GM19023 (cell line): Measurements from ENCODE around the gene ZNF598.
"Not testable (repeated sequence)": the region's sequence is repeated elsewhere in the genome, so short reads cannot be mapped to it uniquely, and the experiment has no call there.

Experiments
- ATAC-seq: cut with Tn5 transposase; IDR thresholded peaks from one replicate; pipeline ENCODE4 v1.9.1; 2021; ENCODE audit warnings: mild to moderate bottlenecking, moderate library complexity; ENCODE audit not compliant: unreplicated experiment

Gene ZNF598

DNA sequence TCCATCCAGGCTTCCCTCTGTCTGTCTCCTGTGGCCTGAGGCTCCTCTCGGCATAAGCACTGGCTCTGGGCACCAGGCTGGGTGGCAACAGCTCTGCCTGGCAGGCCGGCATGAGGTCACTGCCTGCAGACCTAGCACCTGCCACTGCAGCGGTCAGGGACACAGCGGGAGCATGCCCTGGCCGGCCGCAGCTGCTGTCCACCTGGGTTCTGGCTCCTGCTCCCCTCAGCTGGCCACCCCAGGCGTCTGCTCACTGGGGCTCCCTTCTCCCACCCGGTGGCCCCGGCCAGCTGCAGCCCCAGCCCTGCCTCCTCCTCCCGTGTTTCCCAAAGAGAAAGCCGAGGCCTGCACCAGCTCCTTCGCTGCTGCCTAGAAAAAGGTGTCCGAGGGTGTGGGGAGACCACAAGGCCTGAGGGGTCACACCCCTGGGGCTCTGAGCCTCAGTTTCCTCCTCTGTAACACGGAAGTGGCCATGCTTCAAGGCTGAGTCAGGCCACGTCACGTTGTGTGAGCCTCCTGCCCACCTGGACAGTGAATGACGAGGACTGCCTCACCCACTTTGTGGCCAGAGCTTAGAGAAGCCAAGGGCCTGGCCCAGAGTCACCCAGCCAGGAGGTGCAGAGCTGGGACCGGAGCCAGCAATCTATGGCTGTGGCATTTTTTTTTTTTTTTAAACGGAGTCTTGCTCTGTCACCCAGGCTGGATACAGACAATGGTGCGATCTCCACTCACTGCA is 31.3 kb upstream of the ZNF598 start:
- ATAC-seq: no peak

DNA sequence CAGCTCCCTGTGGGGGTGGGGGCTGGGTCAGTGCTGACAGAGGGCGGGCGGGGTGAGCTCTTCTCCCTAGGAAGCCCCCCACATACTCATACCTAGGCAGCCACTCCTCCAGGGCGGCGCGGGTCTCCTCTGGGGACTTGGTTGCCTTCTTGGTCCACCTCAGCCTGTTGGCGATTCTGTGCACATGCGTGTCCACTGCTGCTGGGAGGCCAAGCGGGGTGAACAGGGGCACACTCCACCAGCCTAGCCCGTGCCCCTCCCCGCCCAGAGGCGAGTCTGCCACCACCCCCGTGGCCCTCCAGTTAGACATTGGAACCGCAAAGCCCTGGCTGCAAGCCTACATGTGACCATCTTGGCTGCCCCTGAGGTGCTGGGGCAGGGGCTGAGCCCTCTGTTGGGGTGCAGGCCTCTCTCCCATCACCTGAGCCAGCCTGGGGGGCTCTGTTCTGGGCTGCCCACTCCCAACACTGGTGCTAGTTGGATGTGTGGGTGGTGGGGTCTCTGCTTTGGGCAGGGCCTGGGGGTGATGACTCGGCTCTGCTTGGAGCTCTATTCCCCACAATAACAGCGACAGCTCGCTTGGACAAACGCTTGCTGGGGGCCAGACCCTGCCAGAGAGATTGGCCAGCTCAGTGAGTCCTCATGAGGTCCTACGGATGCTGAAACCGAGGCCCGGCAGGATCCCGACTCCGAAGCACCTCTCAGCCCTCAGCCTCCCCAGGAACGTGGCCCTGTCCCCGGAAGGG is 30.6 kb upstream of the ZNF598 start:
- no peak for ATAC-seq

DNA sequence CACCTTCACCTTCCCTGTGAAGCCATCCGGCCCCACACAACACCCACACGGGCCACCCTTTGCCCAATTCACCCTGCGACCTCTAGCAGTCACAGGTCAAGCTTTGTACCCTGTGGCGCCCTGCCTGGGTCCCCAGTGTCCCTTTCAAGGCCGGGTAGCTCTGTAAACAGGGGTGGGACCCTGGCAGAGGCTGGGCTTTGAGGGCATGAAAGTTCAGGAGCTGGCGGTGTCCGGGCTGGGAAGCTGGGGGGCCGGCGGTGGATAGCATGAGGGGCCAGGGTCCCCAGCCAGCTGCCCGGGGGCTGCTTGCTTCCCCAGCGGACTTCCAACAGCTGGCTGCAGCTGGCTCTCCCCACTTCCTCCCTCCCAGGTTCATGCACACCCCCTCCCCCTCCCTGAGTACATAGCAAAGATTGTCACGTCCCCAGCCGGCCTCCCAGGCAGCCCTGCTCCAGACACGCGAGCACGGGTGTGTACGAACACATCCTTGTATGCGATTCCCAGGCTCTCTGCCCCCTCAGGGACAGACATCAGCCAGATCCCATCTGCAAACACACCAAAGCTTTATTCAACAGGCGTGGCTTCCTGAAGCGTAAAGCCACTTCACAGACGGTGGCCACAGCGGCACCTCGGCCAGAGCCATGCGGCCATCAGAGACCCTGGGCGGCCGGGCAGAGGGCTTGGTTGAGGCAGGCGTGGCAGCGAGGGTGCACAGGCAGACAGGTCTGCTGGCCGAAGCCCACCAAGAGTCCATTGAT is 29.8 kb upstream of the ZNF598 start:
- no peak for ATAC-seq

DNA sequence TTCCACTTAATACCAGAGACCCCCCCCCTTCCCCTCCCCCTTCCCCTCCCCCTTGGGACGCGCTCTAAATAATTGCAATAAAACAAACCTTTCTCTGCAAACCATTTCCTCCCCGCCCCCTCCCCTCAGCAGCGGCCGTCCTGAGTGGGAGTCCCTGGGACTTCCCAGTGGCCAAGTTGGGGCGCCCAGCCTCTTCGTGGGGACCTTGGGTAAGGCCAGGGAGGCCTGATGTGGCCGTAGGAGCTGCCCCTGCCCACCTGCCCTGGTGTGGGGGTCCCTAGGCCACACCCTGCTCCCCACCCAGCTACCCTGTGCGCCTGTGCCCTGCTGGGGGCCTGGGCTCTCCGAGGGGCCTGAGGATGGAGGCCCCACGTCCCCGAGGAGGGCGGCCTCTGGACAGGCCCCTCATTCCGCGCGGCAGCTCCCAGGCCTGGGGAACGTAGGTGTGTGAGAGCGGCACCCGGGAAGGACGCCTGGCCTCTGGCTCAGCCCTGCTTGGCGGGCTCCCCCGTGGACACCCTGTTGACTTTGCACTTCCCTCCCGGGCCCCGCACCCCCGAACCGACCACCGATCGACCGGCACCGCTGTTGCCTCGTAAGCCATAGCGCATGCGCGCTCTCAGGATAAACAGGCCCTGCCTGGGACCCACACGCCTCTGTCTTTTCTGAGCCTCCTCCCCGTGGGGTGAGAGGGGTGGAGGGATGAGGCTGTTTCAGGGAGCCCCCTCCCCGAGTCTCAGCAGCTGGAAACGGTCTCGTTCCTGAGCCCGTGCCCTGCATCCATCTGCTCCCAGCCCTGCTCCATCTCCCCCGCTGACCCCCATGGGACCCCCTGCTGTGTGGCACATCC is 29.0 kb upstream of the ZNF598 start:
- ATAC-seq: no peak

DNA sequence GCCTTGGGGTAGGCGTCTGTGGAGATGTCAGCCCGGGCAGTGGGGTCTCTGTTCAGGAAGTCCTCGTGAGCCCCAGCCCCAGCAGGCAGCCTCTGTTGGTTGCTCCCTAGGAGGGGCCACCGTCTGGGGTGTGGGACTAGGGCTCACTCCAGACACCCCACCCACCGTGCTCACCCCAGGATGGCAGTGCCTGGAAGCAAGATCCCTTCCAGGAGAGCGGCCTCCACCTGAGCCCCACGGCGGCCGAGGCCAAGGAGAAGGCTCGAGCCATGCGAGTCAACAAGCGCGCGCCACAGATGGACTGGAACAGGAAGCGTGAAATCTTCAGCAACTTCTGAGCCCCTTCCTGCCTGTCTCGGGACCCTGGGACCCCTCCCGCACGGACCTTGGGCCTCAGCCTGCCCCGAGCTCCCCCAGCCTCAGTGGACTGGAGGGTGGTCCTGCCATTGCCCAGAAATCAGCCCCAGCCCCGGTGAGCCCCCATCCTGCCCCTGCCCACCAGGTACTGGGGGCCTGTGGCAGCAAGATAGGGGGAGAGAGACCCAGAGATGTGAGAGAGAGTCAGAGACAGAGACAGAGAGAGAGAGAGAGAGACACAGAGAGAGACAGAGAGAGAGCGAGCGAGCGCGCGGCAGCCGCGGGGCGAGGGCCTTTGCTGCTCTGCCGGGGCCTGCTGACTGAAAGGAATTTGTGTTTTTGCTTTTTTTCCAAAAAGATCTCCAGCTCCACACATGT is 28.2 kb upstream of the ZNF598 start:
- ATAC-seq: no peak

DNA sequence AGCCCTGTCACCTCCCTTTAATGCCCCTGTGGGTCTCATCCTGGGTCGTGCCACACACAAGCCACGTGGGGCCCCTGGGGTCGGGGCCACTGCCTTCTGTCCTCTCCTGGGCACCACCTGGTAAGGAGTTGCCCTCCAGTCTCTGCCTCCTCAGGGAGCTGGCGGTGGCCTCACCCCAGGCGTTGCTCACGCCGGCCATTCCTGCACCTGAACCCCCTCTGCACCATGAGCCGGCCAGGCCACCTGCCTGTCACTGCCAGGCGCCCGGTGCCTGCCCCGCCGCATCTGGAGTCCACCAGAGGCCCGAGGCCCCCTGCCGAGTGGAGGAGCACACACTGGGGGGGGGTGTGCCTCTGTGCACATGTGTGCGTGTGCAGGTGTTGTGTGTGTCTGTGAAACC is 27.5 kb upstream of the ZNF598 start:
- ATAC-seq: no peak

DNA sequence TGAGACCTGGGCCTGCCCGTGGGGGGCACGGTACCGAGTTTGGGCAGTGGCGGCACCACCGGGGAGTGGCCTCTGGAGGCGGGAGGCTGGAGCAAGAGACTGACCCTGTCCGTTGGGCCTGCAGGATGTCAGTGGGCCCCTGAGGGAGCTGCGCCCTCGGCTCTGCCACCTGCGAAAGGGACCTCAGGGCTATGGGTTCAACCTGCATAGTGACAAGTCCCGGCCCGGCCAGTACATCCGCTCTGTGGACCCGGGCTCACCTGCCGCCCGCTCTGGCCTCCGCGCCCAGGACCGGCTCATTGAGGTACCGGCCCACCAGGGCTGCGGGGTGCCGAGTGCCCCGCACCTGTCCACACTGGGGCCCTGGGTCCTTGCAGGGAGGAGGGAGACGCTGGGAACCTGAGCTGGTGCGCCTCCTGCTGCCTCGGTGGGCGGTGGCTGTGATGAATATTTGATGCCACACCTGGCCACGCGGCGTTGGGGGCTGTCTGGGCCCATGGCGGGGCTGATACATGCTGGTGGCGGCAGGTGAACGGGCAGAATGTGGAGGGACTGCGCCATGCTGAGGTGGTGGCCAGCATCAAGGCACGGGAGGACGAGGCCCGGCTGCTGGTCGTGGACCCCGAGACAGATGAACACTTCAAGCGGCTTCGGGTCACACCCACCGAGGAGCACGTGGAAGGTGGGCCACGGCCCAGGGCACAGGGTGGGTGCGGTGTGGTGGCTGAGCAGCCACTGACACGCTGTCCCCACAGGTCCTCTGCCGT is 26.8 kb upstream of the ZNF598 start:
- ATAC-seq: no peak

DNA sequence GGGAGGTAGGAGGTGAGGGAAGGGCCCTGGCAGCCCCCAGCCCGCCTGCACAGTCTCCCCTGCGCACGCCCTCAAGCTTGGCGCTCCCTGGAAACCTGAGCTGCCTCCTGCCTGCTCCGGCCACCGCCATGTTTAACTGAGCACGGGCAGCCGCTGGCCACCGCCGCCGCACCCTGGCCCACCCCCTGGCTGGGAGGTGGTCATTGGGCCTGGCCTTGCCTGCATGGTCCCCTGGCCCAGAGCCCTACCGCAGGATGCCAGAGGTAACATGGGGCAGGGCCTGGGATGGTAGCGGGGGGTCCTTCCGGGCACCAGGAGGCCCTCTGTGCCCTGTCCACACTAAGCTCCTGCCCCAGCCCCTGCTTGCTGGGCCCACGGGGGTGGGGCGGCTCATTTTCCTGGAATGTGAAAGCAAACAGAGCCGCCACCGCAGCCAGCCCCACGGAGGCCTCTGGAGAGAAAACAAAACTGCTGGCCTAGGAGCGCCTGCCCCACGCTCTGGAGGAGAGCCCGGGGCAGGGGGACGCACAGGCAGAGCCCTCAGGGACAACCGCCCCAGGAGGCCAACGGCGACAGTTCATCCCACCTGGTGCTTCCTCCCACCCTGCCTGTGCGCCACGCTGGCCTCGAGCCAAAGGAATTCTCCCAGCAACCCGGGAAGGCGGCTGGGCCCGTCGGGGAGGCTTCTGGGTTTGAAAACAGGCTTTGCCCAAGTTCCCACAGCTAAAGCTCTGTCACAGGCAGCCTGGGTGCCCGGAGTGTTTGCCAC is 26.0 kb upstream of the ZNF598 start:
- no peak for ATAC-seq

DNA sequence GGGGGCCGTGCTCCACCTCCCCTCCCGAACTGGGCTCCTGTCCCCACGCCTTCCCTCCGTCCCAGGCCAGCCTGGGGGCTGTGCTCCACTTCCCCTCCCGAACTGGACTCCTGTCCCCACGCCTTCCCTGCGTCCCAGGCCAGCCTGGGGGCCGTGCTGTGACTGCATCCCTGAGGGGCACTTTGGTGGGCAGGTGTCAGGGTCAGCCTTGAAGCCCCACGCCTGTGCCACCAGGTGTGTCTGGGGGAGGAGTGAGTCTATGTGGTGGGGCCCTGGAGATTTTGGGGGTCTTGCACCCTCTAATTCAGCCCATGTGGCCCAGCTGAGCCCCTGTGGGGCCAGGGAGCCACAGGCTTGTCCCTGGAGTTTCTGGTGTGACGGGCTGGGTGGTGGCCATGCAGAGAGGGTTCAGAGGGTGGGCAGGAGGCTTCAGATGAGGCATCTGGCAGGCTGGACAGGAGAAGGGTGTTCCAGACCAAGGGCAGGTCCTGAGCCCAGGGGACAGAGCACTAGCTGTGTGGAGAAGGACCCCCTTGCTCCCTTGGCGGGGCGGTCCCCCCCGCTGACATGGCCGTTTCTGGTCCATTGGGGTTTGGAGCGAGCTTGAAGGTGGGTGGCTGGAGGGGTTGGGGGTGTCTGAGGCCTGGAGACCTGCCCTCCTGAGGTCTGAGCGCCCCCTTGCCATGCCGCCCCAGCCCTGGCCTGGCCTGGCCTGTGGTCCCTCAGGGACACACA is 25.2 kb upstream of the ZNF598 start:
- no peak for ATAC-seq

DNA sequence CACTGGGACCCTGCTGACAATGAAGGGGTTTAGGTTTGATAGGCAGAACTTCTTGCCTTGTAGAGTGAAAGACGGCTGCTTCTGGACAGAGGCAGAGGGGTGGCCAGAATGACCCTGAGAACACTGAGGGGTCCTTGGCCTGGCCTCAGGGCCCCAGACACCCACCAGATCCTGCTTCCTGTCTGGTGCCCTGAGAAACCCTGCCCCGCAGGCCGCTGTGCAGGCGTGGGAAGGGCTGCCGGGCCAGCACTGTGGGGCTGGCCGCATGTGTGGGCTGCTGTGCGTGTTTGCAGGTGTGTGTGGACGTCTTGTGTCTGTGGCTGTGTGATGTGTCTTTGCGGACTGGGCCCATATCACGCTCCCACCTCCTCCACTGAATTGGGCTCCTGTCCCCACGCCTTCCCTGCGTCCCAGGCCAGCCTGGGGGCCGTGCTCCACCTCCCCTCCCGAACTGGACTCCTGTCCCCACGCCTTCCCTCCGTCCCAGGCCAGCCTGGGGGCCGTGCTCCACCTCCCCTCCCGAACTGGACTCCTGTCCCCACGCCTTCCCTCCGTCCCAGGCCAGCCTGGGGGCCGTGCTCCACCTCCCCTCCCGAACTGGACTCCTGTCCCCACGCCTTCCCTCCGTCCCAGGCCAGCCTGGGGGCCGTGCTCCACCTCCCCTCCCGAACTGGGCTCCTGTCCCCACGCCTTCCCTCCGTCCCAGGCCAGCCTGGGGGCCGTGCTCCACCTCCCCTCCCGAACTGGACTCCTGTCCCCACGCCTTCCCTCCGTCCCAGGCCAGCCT is 24.5 kb upstream of the ZNF598 start:
- not testable (repeated sequence) for ATAC-seq

DNA sequence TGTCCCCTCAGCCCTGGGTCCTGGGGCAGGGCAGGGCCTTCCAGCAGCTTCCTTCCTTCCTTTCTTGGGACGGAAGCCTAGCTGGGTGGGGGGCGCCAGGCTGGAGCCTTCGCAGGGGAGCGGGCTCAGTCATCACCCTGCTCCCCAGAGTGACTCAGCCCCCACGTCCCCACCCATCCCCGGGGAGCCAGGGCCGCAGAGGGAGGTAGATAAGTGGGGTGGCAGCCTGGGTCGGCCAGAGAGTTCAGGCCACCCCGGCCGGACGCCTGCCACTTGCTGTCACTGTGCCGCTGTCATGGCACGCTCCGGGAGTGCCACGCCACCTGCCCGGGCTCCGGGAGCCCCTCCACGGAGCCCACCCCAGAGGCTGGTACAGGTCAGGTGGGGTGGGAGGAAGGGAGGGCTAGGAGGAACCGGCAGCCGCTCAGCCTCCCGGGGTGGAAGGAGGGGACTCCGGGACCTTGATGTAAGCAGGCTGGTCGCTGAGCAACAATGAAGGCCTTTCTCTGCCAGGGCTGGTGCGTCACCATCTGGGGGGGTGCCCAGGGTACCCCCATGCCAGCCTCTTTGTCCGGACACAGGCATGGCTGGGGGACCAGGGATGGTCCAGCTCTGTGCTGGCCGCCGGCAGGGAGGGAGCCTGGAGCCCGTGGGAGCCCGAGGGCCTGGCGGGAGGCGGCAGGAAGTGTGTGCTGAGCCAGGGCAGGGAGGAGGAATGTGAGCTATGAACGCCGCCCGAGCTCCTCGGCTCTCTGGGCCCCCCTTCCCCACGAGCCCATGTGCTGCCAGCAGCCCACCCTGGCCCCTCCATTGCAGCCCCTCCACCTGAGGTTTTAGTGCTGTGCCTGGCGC is 23.7 kb upstream of the ZNF598 start:
- no peak for ATAC-seq

DNA sequence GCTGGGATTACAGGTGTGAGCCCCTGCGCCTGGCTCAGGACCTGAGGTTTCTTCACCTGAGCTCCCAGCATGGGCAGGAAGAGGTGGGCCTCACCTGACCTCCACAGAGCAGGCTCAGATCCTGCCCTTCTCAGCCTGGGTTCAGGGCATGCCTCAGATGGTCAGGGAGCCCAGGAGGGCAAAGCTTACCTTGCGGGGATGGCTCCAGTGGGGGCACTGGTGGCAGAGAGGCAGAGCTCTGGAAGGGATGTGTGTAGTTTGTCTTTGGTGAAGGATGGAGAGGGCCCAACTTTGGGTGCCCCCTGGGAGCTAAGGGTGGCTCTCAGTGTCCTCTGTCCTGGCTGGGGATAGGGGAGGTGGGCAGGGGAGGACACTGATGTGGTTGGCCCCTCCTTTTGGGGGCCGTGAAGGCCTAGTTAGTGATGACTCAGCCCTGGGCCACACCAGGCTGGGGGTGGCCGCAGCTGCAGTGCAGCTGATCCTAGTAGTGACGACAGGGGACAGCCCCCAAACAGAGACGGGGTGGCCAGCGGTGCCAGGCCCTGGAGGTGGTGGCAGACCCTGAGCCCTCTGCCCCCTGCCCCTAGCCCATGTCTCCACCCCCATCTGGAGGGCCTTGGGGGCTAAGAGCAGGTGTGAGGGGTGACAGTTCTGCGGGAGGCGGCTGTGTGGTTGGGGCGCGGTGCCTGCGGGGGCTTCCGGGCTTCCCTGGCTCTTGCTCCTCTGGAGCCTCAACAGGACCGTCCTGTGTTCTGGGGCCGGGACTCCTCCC is 22.9 kb upstream of the ZNF598 start:
- no peak for ATAC-seq

DNA sequence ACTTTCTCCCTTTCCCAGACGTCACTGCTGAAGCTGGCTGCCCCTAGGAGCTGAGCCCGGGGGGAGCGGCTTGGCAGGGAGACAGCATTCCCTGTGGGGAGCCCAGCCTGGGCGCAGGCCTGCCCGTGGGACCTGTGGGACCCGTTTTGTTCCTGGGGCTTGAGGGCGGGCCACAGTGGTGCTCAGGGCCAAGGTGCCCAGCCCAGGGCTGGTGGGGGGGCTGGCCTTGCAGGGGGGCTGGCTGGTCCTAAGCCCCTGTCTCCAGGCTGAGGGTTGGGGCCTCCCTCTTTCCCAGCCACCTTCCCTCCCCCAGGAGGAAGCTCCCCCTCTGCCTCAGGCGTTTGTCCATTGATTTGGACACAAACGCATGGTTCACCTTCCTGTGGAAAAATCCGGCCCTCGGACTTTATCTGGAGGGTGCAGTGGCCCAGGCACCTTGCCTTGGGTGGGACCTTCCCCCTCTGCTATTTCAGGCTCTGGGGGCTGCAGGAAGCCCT is 21.5 kb upstream of the ZNF598 start:
- no peak for ATAC-seq

DNA sequence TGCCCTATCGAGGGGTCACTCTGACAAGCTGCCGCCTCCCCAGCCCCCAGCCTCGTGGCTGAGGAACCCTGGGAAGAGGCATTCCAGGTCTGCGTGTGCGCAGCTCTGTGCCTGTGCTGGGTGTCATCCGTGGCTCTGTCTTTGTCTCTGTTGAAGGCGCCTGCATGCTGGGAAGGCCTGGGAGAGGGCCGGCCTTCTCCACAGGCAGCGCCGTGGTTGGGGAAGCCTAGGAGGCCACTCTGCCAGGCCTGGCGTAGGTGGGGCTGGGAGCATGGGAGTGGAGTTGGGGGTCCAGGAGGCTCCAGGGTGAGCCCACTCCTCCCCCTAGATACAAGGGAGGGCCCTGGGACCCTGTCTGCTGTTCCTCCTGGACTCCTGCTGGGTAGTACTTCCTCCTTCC is 20.4 kb upstream of the ZNF598 start:
- no peak for ATAC-seq

DNA sequence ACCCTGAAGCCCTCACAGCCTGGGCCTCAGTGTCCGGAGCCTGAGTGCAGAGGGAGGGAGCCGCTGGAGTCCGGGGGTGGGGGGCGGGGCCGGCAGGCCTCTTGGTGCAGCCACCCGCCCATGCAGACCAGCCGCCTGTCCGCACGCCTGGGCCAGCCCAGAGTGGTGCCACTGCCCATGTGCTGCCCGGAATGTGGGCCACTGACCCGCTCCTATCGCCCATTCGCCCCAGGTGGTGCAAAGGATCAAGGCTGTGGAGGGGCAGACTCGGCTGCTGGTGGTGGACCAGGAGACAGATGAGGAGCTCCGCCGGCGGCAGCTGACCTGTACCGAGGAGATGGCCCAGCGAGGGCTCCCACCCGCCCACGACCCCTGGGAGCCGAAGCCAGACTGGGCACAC is 19.7 kb upstream of the ZNF598 start:
- no peak for ATAC-seq
